ENCODE results near the gene GRIN3B.

DNA sequence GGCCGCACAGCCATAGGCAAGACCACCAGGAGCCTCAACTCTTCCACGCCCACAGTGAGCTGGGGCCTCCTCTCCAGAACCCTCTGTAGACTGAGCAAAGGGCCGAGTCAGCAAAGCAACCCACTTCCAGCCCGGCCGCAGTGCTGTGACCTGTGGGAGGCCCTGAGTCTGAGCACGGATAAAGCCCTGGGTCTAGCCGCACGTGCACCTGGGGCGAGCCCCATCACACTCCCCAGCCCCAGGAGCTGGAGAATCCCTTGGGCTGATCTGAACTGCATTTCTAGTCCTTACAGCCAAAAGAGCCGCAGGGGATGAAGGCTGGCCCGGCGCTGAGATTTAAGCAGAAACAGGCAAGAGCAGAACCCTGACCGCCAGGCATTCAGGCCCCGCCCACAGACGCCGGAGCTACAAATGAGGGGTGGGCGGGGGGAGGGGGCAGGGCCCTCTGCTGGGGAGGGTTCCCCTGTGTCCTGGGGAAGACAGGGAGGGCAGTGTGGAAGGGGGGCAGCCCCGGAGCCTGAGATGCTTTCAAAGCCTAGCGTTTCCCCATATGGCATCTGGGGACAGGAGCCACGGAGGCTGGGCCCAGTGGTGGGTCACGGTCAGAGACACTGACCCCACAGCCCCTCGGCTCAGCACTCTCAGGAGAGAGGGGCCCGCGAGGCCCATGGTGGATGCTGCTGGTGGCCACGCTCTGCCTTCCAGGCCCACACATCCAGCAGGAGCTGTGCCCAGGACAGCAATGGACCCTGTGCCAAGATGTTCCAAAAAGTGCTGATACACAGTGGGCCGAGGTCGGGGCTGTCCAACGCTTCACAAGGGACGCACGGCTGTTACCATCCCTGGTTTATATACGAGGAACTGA lies 15.8 kb downstream of the GRIN3B start:
- TF ChIP-seq POLR2A (IDR thresholded peaks at IDR 0.05; ENCODE audit: low read depth, low read length), result no peak
- no peak for TF ChIP-seq TAF1 (IDR thresholded peaks at IDR 0.05; ENCODE audit: borderline replicate concordance, low read depth, low read length)
- no peak for TF ChIP-seq POLR2AphosphoS5 (IDR thresholded peaks at IDR 0.05; ENCODE audit: low read depth, low read length)

All from GM12892 (cell line).